Vagina (tissue), 2 donors: Measurements from ENCODE around the gene DBI.

ENCODE experiments used
- POLR2AphosphoS5 ChIP-seq, 2 donors: sonication (generic); formaldehyde crosslinking; IDR thresholded peaks; one replicate each; pipeline ENCODE4 v1.9.0; 2017; ENCODE audit warnings: antibody characterized with exemption in 2 of 2, mild to moderate bottlenecking in 2 of 2, low read depth in 1 of 2; ENCODE audit not compliant: insufficient read depth in 1 of 2
- TF ChIP-seq, protein P1 (sequence below), 3 experiments: fragments of 450-650 bp in 2 of 3; fragments of 200-600 bp in 1 of 3; sonication (generic) in 1 of 3; IDR thresholded peaks; one replicate each; pipeline ENCODE4 v1.5.1; 2017 to 2019; ENCODE audit warnings: antibody characterized with exemption in 3 of 3, mild to moderate bottlenecking in 2 of 3, moderate library complexity in 2 of 3

DNA sequence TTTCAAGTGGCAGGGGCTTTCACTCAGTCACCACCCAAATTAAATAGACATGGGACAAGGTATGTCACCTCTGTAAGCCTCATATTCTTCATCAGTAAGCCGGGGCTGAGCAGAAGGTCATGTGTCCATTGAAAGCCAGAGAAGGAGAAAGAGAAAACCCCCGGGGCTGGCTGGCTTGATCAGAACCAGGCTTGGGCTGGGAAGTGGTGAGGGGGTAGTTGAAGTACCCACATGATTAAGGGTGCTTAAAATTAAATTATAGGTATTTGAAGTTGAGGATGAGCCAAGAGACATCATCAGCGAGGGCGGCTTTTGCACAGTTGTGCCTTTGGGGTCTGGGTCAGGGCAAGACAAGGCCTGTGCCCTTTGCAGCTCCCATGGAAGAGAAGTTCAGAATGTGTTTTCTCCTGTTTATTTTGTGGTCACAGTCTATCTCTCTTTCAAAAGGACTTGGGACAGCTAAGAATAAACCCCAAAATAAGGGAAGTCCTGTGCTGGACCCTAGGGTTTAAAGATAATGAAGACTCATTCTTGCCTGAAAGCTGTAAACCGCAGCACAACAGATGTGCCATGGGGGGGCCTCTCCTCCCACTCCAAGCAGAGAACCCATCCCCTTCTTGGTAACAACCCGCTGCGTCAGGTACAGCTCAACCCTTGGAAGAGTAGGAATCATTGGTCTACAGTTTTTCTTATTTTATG lies 10.7 kb downstream of the DBI start:
- TF ChIP-seq, protein P1, sequence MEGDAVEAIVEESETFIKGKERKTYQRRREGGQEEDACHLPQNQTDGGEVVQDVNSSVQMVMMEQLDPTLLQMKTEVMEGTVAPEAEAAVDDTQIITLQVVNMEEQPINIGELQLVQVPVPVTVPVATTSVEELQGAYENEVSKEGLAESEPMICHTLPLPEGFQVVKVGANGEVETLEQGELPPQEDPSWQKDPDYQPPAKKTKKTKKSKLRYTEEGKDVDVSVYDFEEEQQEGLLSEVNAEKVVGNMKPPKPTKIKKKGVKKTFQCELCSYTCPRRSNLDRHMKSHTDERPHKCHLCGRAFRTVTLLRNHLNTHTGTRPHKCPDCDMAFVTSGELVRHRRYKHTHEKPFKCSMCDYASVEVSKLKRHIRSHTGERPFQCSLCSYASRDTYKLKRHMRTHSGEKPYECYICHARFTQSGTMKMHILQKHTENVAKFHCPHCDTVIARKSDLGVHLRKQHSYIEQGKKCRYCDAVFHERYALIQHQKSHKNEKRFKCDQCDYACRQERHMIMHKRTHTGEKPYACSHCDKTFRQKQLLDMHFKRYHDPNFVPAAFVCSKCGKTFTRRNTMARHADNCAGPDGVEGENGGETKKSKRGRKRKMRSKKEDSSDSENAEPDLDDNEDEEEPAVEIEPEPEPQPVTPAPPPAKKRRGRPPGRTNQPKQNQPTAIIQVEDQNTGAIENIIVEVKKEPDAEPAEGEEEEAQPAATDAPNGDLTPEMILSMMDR (IDR thresholded peaks at IDR 0.05), result no peak
- TF ChIP-seq POLR2AphosphoS5 (IDR thresholded peaks at IDR 0.05; ENCODE audit: insufficient read depth in 1 of 2, low read depth in 1 of 2), result no peak
